OCI-LY1 (cell line): ENCODE measurements around the gene DHCR7.

Experiments used
- H2AFZ ChIP-seq: fragments of 200-600 bp; sonication (generic), shearing (Covaris generic); 2 replicates; pipeline ENCODE4 v1.6.0; 2014; ENCODE audit warnings: antibody characterized with exemption, mild to moderate bottlenecking, low read length
- H3F3A ChIP-seq: fragments of 200-600 bp; sonication (generic), shearing (Covaris generic); 2 replicates; pipeline ENCODE4 v1.6.0; 2014; ENCODE audit warnings: mild to moderate bottlenecking, antibody characterized with exemption, low read length, moderate library complexity; ENCODE audit not compliant: insufficient read depth
- H3K27ac ChIP-seq: fragments of 200-600 bp; sonication (generic); 2 replicates; pipeline ENCODE4 v1.5.1; 2014; ENCODE audit warnings: low read length, mixed run types, mild to moderate bottlenecking, low read depth; ENCODE audit not compliant: poor library complexity, severe bottlenecking
- H3K27me3 ChIP-seq: fragments of 200-600 bp; sonication (generic); 2 replicates; pipeline ENCODE4 v1.6.0; 2014; ENCODE audit warnings: antibody characterized with exemption, mild to moderate bottlenecking, low read length, moderate library complexity; ENCODE audit not compliant: insufficient read depth
- H3K36me3 ChIP-seq: fragments of 200-600 bp; sonication (generic); 2 replicates; pipeline ENCODE4 v1.6.1; 2014; ENCODE audit warnings: mild to moderate bottlenecking, antibody characterized with exemption, low read length, moderate library complexity, mixed read lengths; ENCODE audit not compliant: insufficient read depth
- H3K4me1 ChIP-seq: fragments of 200-600 bp; sonication (generic); 2 replicates; pipeline ENCODE4 v1.5.1; 2014; ENCODE audit warnings: mild to moderate bottlenecking, low read length, moderate library complexity; ENCODE audit not compliant: insufficient read depth, severe bottlenecking
- H3K4me2 ChIP-seq: fragments of 200-600 bp; sonication (generic), shearing (Covaris generic); 2 replicates; pipeline ENCODE4 v1.6.1; 2014; ENCODE audit warnings: low read length
- H3K4me3 ChIP-seq: fragments of 200-600 bp; sonication (generic); 2 replicates; pipeline ENCODE4 v1.5.1; 2014; ENCODE audit warnings: low read length, low read depth, mild to moderate bottlenecking, mixed read lengths; ENCODE audit not compliant: poor library complexity, severe bottlenecking
- H3K79me2 ChIP-seq: fragments of 200-600 bp; shearing (Covaris generic); 2 replicates; pipeline ENCODE4 v1.6.1; 2016; ENCODE audit warnings: mixed run types, low read length, mixed read lengths; ENCODE audit not compliant: insufficient read depth
- H3K9ac ChIP-seq: fragments of 200-600 bp; sonication (generic), shearing (Covaris generic); 2 replicates; pipeline ENCODE4 v1.6.1; 2014; ENCODE audit warnings: mild to moderate bottlenecking, low read length, mixed read lengths
- H3K9me2 ChIP-seq: fragments of 200-600 bp; sonication (generic), shearing (Covaris generic); 2 replicates; pipeline ENCODE4 v1.6.1; 2014; ENCODE audit warnings: low read depth, mild to moderate bottlenecking, low read length, mixed read lengths
- H3K9me3 ChIP-seq: fragments of 200-600 bp; shearing (Covaris generic); 2 replicates; pipeline ENCODE4 v1.6.1; 2014; ENCODE audit warnings: low read length, mixed read lengths
- H4K20me1 ChIP-seq: fragments of 200-600 bp; sonication (generic), shearing (Covaris generic); 2 replicates; pipeline ENCODE4 v1.6.0; 2016; ENCODE audit warnings: mild to moderate bottlenecking, low read length; ENCODE audit not compliant: insufficient read depth
- CTCF ChIP-seq: fragments of 200-600 bp; sonication (generic), shearing (Covaris generic); IDR thresholded peaks from 2 replicates; pipeline ENCODE4 v1.5.1; 2017; ENCODE audit warnings: mild to moderate bottlenecking, antibody characterized with exemption, low read length, moderate library complexity, mixed read lengths
- EZH2 ChIP-seq: fragments of 200-600 bp; sonication (generic), shearing (Covaris generic); IDR thresholded peaks from 2 replicates; pipeline ENCODE4 v1.8.0; 2017; ENCODE audit warnings: borderline replicate concordance, mixed run types, mild to moderate bottlenecking, antibody characterized with exemption, low read length, moderate library complexity, mixed read lengths

Gene DHCR7

GRCh38 chr11:71472941-71473792 lies 25.0 kb upstream of the DHCR7 start:
- Histone ChIP-seq H3K27ac (no peak overlapping the region), H3K27me3 (no peaks in the 10 kb centered on the region), H3K4me3 (no peak overlapping the region), H2AFZ (no peak overlapping the region), H3K4me2 (no peak overlapping the region), H3K9ac (no peak overlapping the region), H4K20me1 (no peaks in the 10 kb centered on the region), H3K9me2 (no peaks in the 10 kb centered on the region), H3K36me3 (peaks cover 29% of the 10 kb centered on the region), H3K4me1 (no peaks in the 10 kb centered on the region), H3F3A (no peaks in the 10 kb centered on the region), H3K9me3 (no peaks in the 10 kb centered on the region), H3K79me2 (no peaks in the 10 kb centered on the region)
- no peak for TF ChIP-seq EZH2
- TF ChIP-seq CTCF, result no peak

DNA sequence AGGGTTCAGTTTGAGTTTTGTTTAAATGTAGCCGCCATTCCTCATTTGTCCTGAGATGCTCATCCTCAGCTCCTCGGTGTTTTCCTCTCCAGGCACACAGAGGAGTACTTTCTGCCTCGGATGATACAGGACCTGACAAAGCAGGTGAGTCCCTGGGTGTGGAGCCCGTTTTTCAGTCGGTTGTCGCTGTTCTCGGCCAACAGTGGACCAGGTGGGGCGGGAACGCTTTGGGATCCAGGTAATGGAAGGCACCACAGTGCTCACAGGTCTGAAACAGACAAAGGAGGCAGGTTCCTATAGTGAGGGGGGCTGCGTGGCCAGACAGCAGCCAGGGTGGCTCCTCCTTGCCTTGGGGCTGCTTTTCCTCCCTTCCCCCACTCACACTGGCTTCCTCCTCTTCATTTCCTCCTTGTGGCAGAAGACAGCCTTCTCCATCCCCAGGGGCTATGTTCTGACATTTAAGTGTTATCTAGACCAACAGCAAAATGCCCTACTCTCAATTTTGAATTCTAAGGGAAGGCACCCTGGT lies 24.2 kb upstream of the DHCR7 start:
- no peaks in the 10 kb centered on the region for H3K27me3 ChIP-seq
- no peak overlapping the region for H3K9ac ChIP-seq

GRCh38 chr11:71470946-71471345 lies 22.8 kb upstream of the DHCR7 start:
- Histone ChIP-seq H4K20me1 (no peaks in the 10 kb centered on the region), H3K79me2 (no peaks in the 10 kb centered on the region), H3K4me1 (no peaks in the 10 kb centered on the region), H3K4me3 (no peak overlapping the region), H3K9me3 (0 out of 2 replicates have a peak, but pooled peaks cover 4% of the 10 kb centered on the region), H3K9me2 (no peaks in the 10 kb centered on the region), H3K36me3 (peaks cover 43% of the 10 kb centered on the region), H3K9ac (no peak overlapping the region), H3K27me3 (no peaks in the 10 kb centered on the region), H2AFZ (no peak overlapping the region), H3F3A (no peaks in the 10 kb centered on the region), H3K27ac (no peak overlapping the region), H3K4me2 (no peak overlapping the region)
- TF ChIP-seq CTCF (no peak), EZH2 (no peak)

More for the DNA sequence above, 24.2 kb upstream of the DHCR7 start:
- no peaks in the 10 kb centered on the region for H4K20me1 ChIP-seq
- H3K9me2 ChIP-seq, result no peaks in the 10 kb centered on the region
- no peak overlapping the region for H2AFZ ChIP-seq
- H3K27ac ChIP-seq, result no peak overlapping the region
- H3F3A ChIP-seq, result no peaks in the 10 kb centered on the region
- H3K79me2 ChIP-seq, result no peaks in the 10 kb centered on the region
- H3K4me3 ChIP-seq, result no peak overlapping the region
- H3K4me1 ChIP-seq, result no peaks in the 10 kb centered on the region
- H3K36me3 ChIP-seq, result peaks cover 32% of the 10 kb centered on the region
- H3K4me2 ChIP-seq, result no peak overlapping the region
- TF ChIP-seq EZH2 (no peak), CTCF (no peak)
- H3K9me3 ChIP-seq, result 0 out of 2 replicates have a peak, but pooled peaks cover 4% of the 10 kb centered on the region
